WTC11 (cell line): ENCODE measurements around the gene ZSCAN16. TPM values are rescaled to one million over a fixed set of nuclear protein-coding genes. Genes with fewer than 3 reads are reported as not detected.

ENCODE experiments used
- ATAC-seq: fragments of 200-7000 bp; cut with Tn5 transposase; 2 replicates; pipeline ENCODE4 v1.10.0; 2021; ENCODE audit warnings: mild to moderate bottlenecking, moderate library complexity
- CTCF ChIA-PET: fragments of 300-600 bp; sonication (Branson Sonifier 250); formaldehyde crosslinking; loops from one replicate; lab custom pipeline; 2021; ENCODE audit warnings: antibody characterized with exemption; lab: Charles Lee
- POLR2A ChIA-PET: fragments of 350-600 bp; sonication (Branson Sonifier 250); formaldehyde crosslinking; loops from one replicate; lab custom pipeline; 2021; ENCODE audit warnings: antibody characterized with exemption; lab: Charles Lee
- DNase-seq: peaks from one replicate; pipeline ENCODE4 v3.0.0; 2021; ENCODE audit warnings: low spot score
- H3K27ac Mint-ChIP-seq: 2 replicates; pipeline ENCODE4 v1.8.0; 2021; ENCODE audit warnings: mixed read lengths
- H3K27me3 Mint-ChIP-seq: 2 replicates; pipeline ENCODE4 v1.8.0; 2021; ENCODE audit warnings: low read depth, mild to moderate bottlenecking, moderate library complexity, mixed read lengths
- H3K36me3 Mint-ChIP-seq: 2 replicates; pipeline ENCODE4 v1.8.0; 2021; ENCODE audit warnings: mixed read lengths
- H3K4me1 Mint-ChIP-seq: 2 replicates; pipeline ENCODE4 v1.8.0; 2022; ENCODE audit warnings: mixed read lengths
- H3K4me3 Mint-ChIP-seq: 2 replicates; pipeline ENCODE4 v1.8.0; 2021; ENCODE audit warnings: mild to moderate bottlenecking, moderate library complexity, mixed read lengths
- H3K9me3 Mint-ChIP-seq: 2 replicates; pipeline ENCODE4 v1.8.0; 2021; ENCODE audit warnings: mixed read lengths
- ATF1 ChIP-seq: sonication (generic); formaldehyde crosslinking; IDR thresholded peaks from 2 replicates; pipeline ENCODE4 v1.8.1; 2023; ENCODE audit warnings: mild to moderate bottlenecking, moderate library complexity, missing genetic modification reagents
- CBFB ChIP-seq: sonication (generic); formaldehyde crosslinking; IDR thresholded peaks from 2 replicates; pipeline ENCODE4 v1.8.1; 2022; ENCODE audit warnings: mild to moderate bottlenecking, low read depth, missing genetic modification reagents
- GRHL2 ChIP-seq: fragments of 250-450 bp; sonication (Bioruptor Pico); IDR thresholded peaks from 2 replicates; pipeline ENCODE4 v1.8.0; 2022; ENCODE audit warnings: mild to moderate bottlenecking, moderate library complexity; ENCODE audit not compliant: insufficient replicate concordance, severe bottlenecking
- JUN ChIP-seq: sonication (generic); formaldehyde crosslinking; IDR thresholded peaks from 2 replicates; pipeline ENCODE4 v1.8.0; 2023; ENCODE audit warnings: mild to moderate bottlenecking, missing genetic modification reagents
- KAT7 ChIP-seq: sonication (generic); formaldehyde crosslinking; IDR thresholded peaks from 2 replicates; pipeline ENCODE4 v1.8.1; 2023; ENCODE audit warnings: missing genetic modification reagents, mild to moderate bottlenecking, borderline replicate concordance
- SP1 ChIP-seq: sonication (generic); formaldehyde crosslinking; conservative IDR thresholded peaks from 2 replicates; pipeline ENCODE4 v1.8.1; 2022; ENCODE audit warnings: missing genetic modification reagents
- ZNF232 ChIP-seq: sonication (generic); formaldehyde crosslinking; IDR thresholded peaks from 2 replicates; pipeline ENCODE4 v1.8.0; 2022; ENCODE audit warnings: mild to moderate bottlenecking, missing genetic modification reagents
- ZNF317 ChIP-seq: sonication (generic); formaldehyde crosslinking; IDR thresholded peaks from 2 replicates; pipeline ENCODE4 v1.8.1; 2023; ENCODE audit warnings: low read depth, mild to moderate bottlenecking, moderate library complexity, missing genetic modification reagents, borderline replicate concordance
- ZNF396 ChIP-seq: fragments of 250-450 bp; sonication (Bioruptor Pico); IDR thresholded peaks from 2 replicates; pipeline ENCODE4 v1.8.0; 2021; ENCODE audit warnings: mild to moderate bottlenecking, moderate library complexity, borderline replicate concordance
- ZNF416 ChIP-seq: fragments of 250-450 bp; sonication (Bioruptor Pico); IDR thresholded peaks from 2 replicates; pipeline ENCODE4 v1.9.0; 2021; ENCODE audit warnings: mild to moderate bottlenecking, inconsistent platforms
- ZNF671 ChIP-seq: fragments of 250-450 bp; sonication (Bioruptor Pico); IDR thresholded peaks from 2 replicates; pipeline ENCODE4 v1.8.0; 2021; ENCODE audit warnings: mild to moderate bottlenecking
- total RNA-seq: library from RNA; stranded (reverse); gene quantifications from 3 replicates; pipeline ENCODE4 v1.2.3, GENCODE V29; 2021
- TF ChIP-seq, protein P1 (sequence below): sonication (generic); formaldehyde crosslinking; IDR thresholded peaks from 2 replicates; pipeline ENCODE4 v1.8.1; 2022; ENCODE audit warnings: missing genetic modification reagents, borderline replicate concordance
- TF ChIP-seq, protein P2 (sequence below): sonication (generic); formaldehyde crosslinking; IDR thresholded peaks from 2 replicates; pipeline ENCODE4 v1.8.0; 2022; ENCODE audit warnings: mild to moderate bottlenecking, missing genetic modification reagents
- TF ChIP-seq, protein P3 (sequence below): sonication (generic); formaldehyde crosslinking; IDR thresholded peaks from 2 replicates; pipeline ENCODE4 v1.8.0; 2023; ENCODE audit warnings: missing genetic modification reagents
- TF ChIP-seq, protein P4 (sequence below): fragments of 200-600 bp; IDR thresholded peaks from 2 replicates; pipeline ENCODE4 v1.8.0; 2022; ENCODE audit warnings: antibody characterized with exemption
- TF ChIP-seq, protein P5 (sequence below): sonication (generic); formaldehyde crosslinking; conservative IDR thresholded peaks from 2 replicates; pipeline ENCODE4 v1.8.1; 2022; ENCODE audit warnings: mild to moderate bottlenecking, missing genetic modification reagents
- TF ChIP-seq, protein P6 (sequence below): sonication (generic); formaldehyde crosslinking; IDR thresholded peaks from 2 replicates; pipeline ENCODE4 v1.8.1; 2022; ENCODE audit warnings: low read depth, mild to moderate bottlenecking, moderate library complexity, missing genetic modification reagents, borderline replicate concordance
- TF ChIP-seq, protein P7 (sequence below): fragments of 250-450 bp; sonication (Bioruptor Pico); IDR thresholded peaks from 2 replicates; pipeline ENCODE4 v1.9.0; 2021; ENCODE audit warnings: mild to moderate bottlenecking, borderline replicate concordance

ZSCAN16 gene
- total RNA-seq, 1 experiment from 2014 or later, result 7.1 TPM

DNA sequence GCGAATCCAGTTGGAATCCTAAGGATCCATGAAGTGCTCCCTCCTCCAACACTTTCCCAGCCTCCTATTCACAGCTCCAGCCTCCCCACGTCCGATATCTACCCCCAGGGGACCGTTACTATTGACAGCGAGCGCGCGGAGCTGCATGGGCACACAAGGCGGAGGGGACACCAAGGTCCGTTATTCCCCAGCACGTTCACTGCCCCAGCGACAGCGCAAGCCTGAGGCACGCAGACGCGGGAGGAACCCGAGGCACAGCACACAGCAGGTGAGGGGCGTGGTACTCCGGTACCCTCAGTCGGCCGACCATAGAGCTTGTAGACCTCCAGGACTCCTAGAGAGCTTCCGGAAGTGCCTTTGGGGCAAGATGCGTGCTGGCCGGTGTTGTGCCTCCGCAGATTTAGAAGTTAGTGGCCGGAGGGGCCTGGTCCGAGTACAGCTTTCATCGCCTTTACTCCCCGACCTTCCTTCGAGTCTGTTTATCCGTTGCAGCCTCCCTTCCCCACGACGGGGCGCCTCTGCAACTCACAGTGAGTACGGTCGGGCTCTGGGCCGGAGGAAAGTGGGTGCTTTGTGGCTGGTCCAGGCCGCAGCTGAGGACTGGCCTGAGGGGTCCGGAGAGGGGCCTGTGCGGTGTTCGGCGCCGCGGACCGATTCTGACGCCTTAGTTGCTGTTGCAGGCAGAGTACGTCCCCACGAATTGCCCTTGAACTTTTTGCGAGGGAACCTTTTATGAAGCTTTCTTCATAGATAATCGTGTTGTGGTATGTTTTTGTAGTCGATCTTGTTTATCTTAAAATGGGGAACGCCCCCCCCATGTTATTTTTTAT lies 17.3 kb downstream of the ZSCAN16 start, which contains the start of gene ZKSCAN8 (continued):
- TF ChIP-seq, protein P1, sequence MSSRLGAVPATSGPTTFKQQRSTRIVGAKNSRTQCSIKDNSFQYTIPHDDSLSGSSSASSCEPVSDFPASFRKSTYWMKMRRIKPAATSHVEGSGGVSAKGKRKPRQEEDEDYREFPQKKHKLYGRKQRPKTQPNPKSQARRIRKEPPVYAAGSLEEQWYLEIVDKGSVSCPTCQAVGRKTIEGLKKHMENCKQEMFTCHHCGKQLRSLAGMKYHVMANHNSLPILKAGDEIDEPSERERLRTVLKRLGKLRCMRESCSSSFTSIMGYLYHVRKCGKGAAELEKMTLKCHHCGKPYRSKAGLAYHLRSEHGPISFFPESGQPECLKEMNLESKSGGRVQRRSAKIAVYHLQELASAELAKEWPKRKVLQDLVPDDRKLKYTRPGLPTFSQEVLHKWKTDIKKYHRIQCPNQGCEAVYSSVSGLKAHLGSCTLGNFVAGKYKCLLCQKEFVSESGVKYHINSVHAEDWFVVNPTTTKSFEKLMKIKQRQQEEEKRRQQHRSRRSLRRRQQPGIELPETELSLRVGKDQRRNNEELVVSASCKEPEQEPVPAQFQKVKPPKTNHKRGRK (CRISPR knock-in tag), result 0 out of 2 replicates have a peak, but pooled peaks have one; percentile 61
- TF ChIP-seq ZNF232 (CRISPR knock-in tag) (0 out of 2 replicates have a peak, but pooled peaks have one; percentile 69), CBFB (CRISPR knock-in tag) (no peak), ZNF416 (CRISPR knock-in tag) (no peak), ZNF396 (CRISPR knock-in tag) (no peak)
- TF ChIP-seq, protein P2, sequence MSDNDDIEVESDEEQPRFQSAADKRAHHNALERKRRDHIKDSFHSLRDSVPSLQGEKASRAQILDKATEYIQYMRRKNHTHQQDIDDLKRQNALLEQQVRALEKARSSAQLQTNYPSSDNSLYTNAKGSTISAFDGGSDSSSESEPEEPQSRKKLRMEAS (CRISPR knock-in tag), result peak; percentile 87
- TF ChIP-seq, protein P3, sequence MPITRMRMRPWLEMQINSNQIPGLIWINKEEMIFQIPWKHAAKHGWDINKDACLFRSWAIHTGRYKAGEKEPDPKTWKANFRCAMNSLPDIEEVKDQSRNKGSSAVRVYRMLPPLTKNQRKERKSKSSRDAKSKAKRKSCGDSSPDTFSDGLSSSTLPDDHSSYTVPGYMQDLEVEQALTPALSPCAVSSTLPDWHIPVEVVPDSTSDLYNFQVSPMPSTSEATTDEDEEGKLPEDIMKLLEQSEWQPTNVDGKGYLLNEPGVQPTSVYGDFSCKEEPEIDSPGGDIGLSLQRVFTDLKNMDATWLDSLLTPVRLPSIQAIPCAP (CRISPR knock-in tag), result peak; percentile 61; the same call in 1 of the 2 replicates
- TF ChIP-seq, all 79 proteins: peak for 20

DNA sequence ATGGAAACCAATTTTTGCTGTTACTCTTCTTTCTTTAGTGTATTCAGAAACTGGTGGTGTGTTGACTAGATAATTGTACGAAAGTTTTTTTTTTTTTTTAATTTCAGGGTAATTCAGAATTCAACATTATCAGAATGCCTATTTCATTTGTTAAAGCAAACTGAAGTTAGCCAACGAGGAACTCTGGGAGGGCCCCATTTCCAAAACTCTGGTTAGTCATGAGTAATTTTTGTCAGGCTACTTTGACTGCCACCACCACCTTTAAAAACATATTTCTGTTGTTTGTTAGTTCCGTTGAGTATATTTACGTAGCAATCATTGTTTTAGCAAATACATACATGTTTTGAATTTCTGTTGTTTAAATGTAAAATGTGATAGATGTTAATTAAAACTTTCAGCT lies 18.0 kb downstream of the ZSCAN16 start:
- ChIA-PET CTCF (interaction anchor here (1.4 to 2.1 kb wide), 3 partner anchors 76 to 241 kb away, joined by 4 to 18 read pairs (median 8); no protein-coding TSS in a partner anchor), POLR2A (interaction anchor here (1.3 to 1.7 kb wide), 2 partner anchors 110 to 193 kb away, joined by 5 to 13 read pairs; partner anchors contain the start of genes ZKSCAN4 and ZSCAN31)
- no peak for DNase-seq

DNA sequence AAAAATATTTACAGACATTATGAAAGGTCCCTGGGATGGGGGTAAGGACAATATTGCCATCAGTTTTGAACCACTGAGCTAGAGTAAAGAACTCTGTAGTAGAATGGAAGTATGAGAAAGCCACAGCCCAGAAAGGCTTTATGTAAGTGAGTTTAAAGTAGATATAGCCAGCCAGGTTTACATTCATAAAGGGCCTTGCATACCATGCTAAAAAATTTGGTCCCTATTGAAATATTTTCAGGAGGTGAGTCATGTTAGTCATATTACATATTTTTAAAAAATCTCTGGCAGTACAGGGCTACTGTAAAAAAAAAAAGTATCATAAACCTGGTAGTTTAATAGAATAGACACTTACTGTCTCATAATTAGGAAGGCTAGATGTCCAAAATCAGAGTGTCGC lies 20.8 kb downstream of the ZSCAN16 start:
- ATAC-seq, result no peak
- ChIA-PET POLR2A (interaction anchor here (0.6 kb wide), 1 partner anchor 416 kb away, joined by 5 read pairs; no protein-coding TSS in a partner anchor), CTCF (no interaction called here)
- H3K4me1 Mint-ChIP-seq, result peaks cover 8% of the 10 kb centered on the region
- no peak overlapping the region for H3K27ac Mint-ChIP-seq
- no peak overlapping the region for H3K4me3 Mint-ChIP-seq
- no peaks in the 10 kb centered on the region for H3K9me3 Mint-ChIP-seq
- H3K36me3 Mint-ChIP-seq, result peaks cover 49% of the 10 kb centered on the region
- DNase-seq, result no peak
- peaks cover 13% of the 10 kb centered on the region for H3K27me3 Mint-ChIP-seq
- TF ChIP-seq ZNF317 (CRISPR knock-in tag) (no peak), ATF1 (CRISPR knock-in tag) (no peak)
- TF ChIP-seq, protein P4, sequence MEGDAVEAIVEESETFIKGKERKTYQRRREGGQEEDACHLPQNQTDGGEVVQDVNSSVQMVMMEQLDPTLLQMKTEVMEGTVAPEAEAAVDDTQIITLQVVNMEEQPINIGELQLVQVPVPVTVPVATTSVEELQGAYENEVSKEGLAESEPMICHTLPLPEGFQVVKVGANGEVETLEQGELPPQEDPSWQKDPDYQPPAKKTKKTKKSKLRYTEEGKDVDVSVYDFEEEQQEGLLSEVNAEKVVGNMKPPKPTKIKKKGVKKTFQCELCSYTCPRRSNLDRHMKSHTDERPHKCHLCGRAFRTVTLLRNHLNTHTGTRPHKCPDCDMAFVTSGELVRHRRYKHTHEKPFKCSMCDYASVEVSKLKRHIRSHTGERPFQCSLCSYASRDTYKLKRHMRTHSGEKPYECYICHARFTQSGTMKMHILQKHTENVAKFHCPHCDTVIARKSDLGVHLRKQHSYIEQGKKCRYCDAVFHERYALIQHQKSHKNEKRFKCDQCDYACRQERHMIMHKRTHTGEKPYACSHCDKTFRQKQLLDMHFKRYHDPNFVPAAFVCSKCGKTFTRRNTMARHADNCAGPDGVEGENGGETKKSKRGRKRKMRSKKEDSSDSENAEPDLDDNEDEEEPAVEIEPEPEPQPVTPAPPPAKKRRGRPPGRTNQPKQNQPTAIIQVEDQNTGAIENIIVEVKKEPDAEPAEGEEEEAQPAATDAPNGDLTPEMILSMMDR, result no peak

More for the DNA sequence above, 18.0 kb downstream of the ZSCAN16 start:
- Mint-ChIP-seq H3K36me3 (peaks cover 25% of the 10 kb centered on the region), H3K4me3 (peak overlapping the region; percentile 97), H3K9me3 (no peaks in the 10 kb centered on the region), H3K27me3 (peaks cover 34% of the 10 kb centered on the region), H3K4me1 (peaks cover 16% of the 10 kb centered on the region), H3K27ac (peak overlapping the region; percentile 95)
- no peak for TF ChIP-seq ZNF671 (CRISPR knock-in tag)
- TF ChIP-seq, protein P5, sequence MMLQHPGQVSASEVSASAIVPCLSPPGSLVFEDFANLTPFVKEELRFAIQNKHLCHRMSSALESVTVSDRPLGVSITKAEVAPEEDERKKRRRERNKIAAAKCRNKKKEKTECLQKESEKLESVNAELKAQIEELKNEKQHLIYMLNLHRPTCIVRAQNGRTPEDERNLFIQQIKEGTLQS, result no peak
- ATAC-seq, result no peak

DNA sequence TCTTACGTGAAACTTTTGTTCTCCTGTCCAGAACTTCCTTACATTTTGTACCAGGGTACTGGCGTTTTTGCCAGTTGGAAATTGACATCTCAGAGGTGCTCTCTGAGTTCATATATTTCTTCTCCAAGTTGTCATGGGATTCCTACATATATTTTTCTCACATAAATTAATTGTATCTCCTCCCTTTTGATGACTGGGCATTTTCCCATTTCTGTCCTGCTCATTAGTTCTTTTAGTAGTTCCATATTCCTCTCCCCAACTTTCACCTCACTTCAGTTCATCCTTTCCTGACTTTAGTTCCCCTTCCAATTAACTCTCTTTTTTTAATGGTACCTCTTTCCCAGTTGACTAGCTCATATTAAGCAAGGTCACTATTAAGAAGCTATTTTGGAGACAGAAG lies 28.1 kb downstream of the ZSCAN16 start:
- CTCF ChIA-PET, result no interaction called here
- no peaks in the 10 kb centered on the region for H3K4me1 Mint-ChIP-seq
- peaks cover 18% of the 10 kb centered on the region for H3K9me3 Mint-ChIP-seq
- POLR2A ChIA-PET, result no interaction called here
- DNase-seq, result no peak
- no peaks in the 10 kb centered on the region for H3K27me3 Mint-ChIP-seq
- H3K36me3 Mint-ChIP-seq, result peaks cover 94% of the 10 kb centered on the region
- no peak for ATAC-seq
- no peak overlapping the region for H3K27ac Mint-ChIP-seq
- H3K4me3 Mint-ChIP-seq, result no peak overlapping the region
- TF ChIP-seq GRHL2 (CRISPR knock-in tag), result no peak
- TF ChIP-seq SP1, result no peak
- TF ChIP-seq, protein P6, sequence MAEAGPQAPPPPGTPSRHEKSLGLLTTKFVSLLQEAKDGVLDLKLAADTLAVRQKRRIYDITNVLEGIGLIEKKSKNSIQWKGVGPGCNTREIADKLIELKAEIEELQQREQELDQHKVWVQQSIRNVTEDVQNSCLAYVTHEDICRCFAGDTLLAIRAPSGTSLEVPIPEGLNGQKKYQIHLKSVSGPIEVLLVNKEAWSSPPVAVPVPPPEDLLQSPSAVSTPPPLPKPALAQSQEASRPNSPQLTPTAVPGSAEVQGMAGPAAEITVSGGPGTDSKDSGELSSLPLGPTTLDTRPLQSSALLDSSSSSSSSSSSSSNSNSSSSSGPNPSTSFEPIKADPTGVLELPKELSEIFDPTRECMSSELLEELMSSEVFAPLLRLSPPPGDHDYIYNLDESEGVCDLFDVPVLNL, result no peak
- TF ChIP-seq, protein P7, sequence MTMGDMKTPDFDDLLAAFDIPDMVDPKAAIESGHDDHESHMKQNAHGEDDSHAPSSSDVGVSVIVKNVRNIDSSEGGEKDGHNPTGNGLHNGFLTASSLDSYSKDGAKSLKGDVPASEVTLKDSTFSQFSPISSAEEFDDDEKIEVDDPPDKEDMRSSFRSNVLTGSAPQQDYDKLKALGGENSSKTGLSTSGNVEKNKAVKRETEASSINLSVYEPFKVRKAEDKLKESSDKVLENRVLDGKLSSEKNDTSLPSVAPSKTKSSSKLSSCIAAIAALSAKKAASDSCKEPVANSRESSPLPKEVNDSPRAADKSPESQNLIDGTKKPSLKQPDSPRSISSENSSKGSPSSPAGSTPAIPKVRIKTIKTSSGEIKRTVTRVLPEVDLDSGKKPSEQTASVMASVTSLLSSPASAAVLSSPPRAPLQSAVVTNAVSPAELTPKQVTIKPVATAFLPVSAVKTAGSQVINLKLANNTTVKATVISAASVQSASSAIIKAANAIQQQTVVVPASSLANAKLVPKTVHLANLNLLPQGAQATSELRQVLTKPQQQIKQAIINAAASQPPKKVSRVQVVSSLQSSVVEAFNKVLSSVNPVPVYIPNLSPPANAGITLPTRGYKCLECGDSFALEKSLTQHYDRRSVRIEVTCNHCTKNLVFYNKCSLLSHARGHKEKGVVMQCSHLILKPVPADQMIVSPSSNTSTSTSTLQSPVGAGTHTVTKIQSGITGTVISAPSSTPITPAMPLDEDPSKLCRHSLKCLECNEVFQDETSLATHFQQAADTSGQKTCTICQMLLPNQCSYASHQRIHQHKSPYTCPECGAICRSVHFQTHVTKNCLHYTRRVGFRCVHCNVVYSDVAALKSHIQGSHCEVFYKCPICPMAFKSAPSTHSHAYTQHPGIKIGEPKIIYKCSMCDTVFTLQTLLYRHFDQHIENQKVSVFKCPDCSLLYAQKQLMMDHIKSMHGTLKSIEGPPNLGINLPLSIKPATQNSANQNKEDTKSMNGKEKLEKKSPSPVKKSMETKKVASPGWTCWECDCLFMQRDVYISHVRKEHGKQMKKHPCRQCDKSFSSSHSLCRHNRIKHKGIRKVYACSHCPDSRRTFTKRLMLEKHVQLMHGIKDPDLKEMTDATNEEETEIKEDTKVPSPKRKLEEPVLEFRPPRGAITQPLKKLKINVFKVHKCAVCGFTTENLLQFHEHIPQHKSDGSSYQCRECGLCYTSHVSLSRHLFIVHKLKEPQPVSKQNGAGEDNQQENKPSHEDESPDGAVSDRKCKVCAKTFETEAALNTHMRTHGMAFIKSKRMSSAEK (CRISPR knock-in tag), result no peak
- TF ChIP-seq JUN (CRISPR knock-in tag), result no peak
- TF ChIP-seq KAT7, result no peak
- TF ChIP-seq CBFB (CRISPR knock-in tag), result no peak
